C4-2B (cell line): ENCODE measurements around the gene GLIPR1.
"Not testable (repeated sequence)": the region's sequence is repeated elsewhere in the genome, so short reads cannot be mapped to it uniquely, and the experiment has no call there.

Experiments used
- CTCF ChIP-seq: fragments of 450-650 bp; conservative IDR thresholded peaks from 2 replicates; pipeline ENCODE4 v1.5.1; 2017; ENCODE audit warnings: mild to moderate bottlenecking
- ZFX ChIP-seq: fragments of 450-650 bp; IDR thresholded peaks from 2 replicates; pipeline ENCODE4 v1.6.1; 2017

- TF ChIP-seq CTCF, ZFX: not testable (repeated sequence)
Measured at GRCh38 chr12:75441687-75442449, 38.7 kb upstream of the GLIPR1 start.
